GM18909 (cell line): ENCODE measurements around the gene SPACA5.
A peak's percentile ranks its signal among the peaks of the same experiment; 100 is the strongest.
"Not testable (repeated sequence)": the region's sequence is repeated elsewhere in the genome, so short reads cannot be mapped to it uniquely, and the experiment has no call there.

Experiments
- ATAC-seq: cut with Tn5 transposase; IDR thresholded peaks from one replicate; pipeline ENCODE4 v1.9.1; 2021; ENCODE audit warnings: mild to moderate bottlenecking; ENCODE audit not compliant: unreplicated experiment, poor library complexity

SPACA5 gene

GRCh38 chrX:48006688-48007087, at the start of gene SPACA5:
TSS of gene SPACA5 (plus strand) at chrX:48006988. CDS start at chrX:48007803, 815 bp downstream.
- not testable (repeated sequence) for ATAC-seq

GRCh38 chrX:47958206-47958605, 48.6 kb upstream of the SPACA5 start:
- not testable (repeated sequence) for ATAC-seq

- no peak for ATAC-seq
Observed at GRCh38 chrX:47958761-47959342, 47.9 kb upstream of the SPACA5 start.

- ATAC-seq = no peak
Observed at GRCh38 chrX:47960406-47960805, 46.4 kb upstream of the SPACA5 start.

GRCh38 chrX:47961830-47962229, 45.0 kb upstream of the SPACA5 start:
- ATAC-seq = not testable (repeated sequence)

GRCh38 chrX:47965526-47965925, 41.3 kb upstream of the SPACA5 start:
- not testable (repeated sequence) for ATAC-seq

- no peak for ATAC-seq
Observed at GRCh38 chrX:47973235-47973634, 33.6 kb upstream of the SPACA5 start.

GRCh38 chrX:47976254-47977151, 30.3 kb upstream of the SPACA5 start:
- no peak for ATAC-seq

- no peak for ATAC-seq
Observed at GRCh38 chrX:47991263-47992094, 15.3 kb upstream of the SPACA5 start.

- ATAC-seq = no peak
Observed at GRCh38 chrX:47992095-47992380, 14.8 kb upstream of the SPACA5 start.

GRCh38 chrX:47992669-47993068, 14.1 kb upstream of the SPACA5 start:
- ATAC-seq = no peak

- no peak for ATAC-seq
Observed at GRCh38 chrX:48001260-48001659, 5.5 kb upstream of the SPACA5 start.

GRCh38 chrX:48002319-48002718, 4.5 kb upstream of the SPACA5 start:
- no peak for ATAC-seq

- ATAC-seq = no peak
Observed at GRCh38 chrX:48002929-48003328, 3.9 kb upstream of the SPACA5 start.

GRCh38 chrX:48003367-48003757, 3.4 kb upstream of the SPACA5 start:
- ATAC-seq = peak; percentile 32

GRCh38 chrX:48003758-48004457, 2.9 kb upstream of the SPACA5 start, which contains the start of gene ZNF182:
TSS of gene ZNF182 (minus strand) at chrX:48003989. CDS start at chrX:48002609, 1,380 bp downstream.
- ATAC-seq = peak; percentile 88

GRCh38 chrX:48009445-48009960, 2.7 kb downstream of the SPACA5 start:
- not testable (repeated sequence) for ATAC-seq

GRCh38 chrX:48016583-48017310, 10.0 kb downstream of the SPACA5 start:
- ATAC-seq = not testable (repeated sequence)

- not testable (repeated sequence) for ATAC-seq
Observed at GRCh38 chrX:48019892-48020291, 13.1 kb downstream of the SPACA5 start.
